Upper lobe of left lung (tissue), 6 donors: ENCODE data around the gene CEACAM20. TPM values are rescaled to one million over a fixed set of nuclear protein-coding genes. Genes with fewer than 3 reads are reported as not detected.
A peak's percentile ranks its signal among the peaks of the same experiment; 100 is the strongest.

Experiments used
- ATAC-seq, 2 donors: fragments of 200-7000 bp; cut with Tn5 transposase; one replicate each; pipeline ENCODE4 v1.9.1; 2022; ENCODE audit warnings: mild to moderate bottlenecking in 2 of 2, moderate library complexity in 2 of 2; ENCODE audit not compliant: low FRiP score in 2 of 2
- DNase-seq, 2 donors: peaks; one replicate each; pipeline ENCODE4 v3.0.0-alpha.2; 2019 to 2020
- H3K27ac ChIP-seq, 4 donors: fragments of 200-600 bp; sonication (generic); one replicate each; pipeline ENCODE4 v1.5.1; 2016 to 2019
- H3K27me3 ChIP-seq, 4 donors: fragments of 200-600 bp; sonication (generic); one replicate each; pipeline ENCODE4 v1.5.1; 2017 to 2019
- H3K36me3 ChIP-seq, 4 donors: fragments of 200-600 bp; sonication (generic); one replicate each; pipeline ENCODE4 v1.5.1; 2016 to 2019
- H3K4me1 ChIP-seq, 4 donors: fragments of 200-600 bp; sonication (generic); one replicate each; pipeline ENCODE4 v1.5.1; 2018 to 2019
- H3K4me3 ChIP-seq, 4 donors: fragments of 200-600 bp; sonication (generic); one replicate each; pipeline ENCODE4 v1.5.1; 2017 to 2019; ENCODE audit warnings: mild to moderate bottlenecking in 2 of 4, moderate library complexity in 1 of 4
- H3K9me3 ChIP-seq, 4 donors: fragments of 200-600 bp; sonication (generic); one replicate each; pipeline ENCODE4 v1.5.1; 2018 to 2019
- EP300 ChIP-seq, 4 donors: sonication (generic); formaldehyde crosslinking; IDR thresholded peaks; one replicate each; pipeline ENCODE4 v1.5.1; 2017; ENCODE audit warnings: antibody characterized with exemption in 4 of 4, control low read depth in 2 of 4
- POLR2A ChIP-seq, 4 donors: fragments of 450-650 bp; IDR thresholded peaks; one replicate each; pipeline ENCODE4 v1.5.1; 2016 to 2017; ENCODE audit warnings: antibody characterized with exemption in 4 of 4, mild to moderate bottlenecking in 2 of 4
- POLR2AphosphoS5 ChIP-seq, 2 donors: sonication (generic); formaldehyde crosslinking; IDR thresholded peaks; one replicate each; pipeline ENCODE4 v1.5.1; 2017; ENCODE audit warnings: antibody characterized with exemption in 2 of 2
- WGBS, 2 donors: methylation state at CpG; one replicate each; pipeline ENCODE4 v1.1.5; 2017 to 2018; 5-methylcytosine and 5-hydroxymethylcytosine counted together
- total RNA-seq, 6 donors: library from RNA; depleted of rRNA in 4 of 6; stranded (reverse); fragments of >200 nt in 4 of 6; gene quantifications; one replicate each; pipeline versions ENCODE4 v1.1.0 to v1.2.1, GENCODE V29; 2016 to 2021
- TF ChIP-seq, protein P1 (sequence below), 6 experiments: fragments of 450-650 bp in 4 of 6; fragments of 200-600 bp in 2 of 6; sonication (generic) in 2 of 6; IDR thresholded peaks; one replicate each; pipeline ENCODE4 v1.5.1; 2016 to 2019; ENCODE audit warnings: antibody characterized with exemption in 6 of 6
- donor health status: DM: no; HTN: no; CAD: no; lungs with moderate emphysema.
- donor health status: DM: no; HTN: yes; CAD: no; lungs with severe emphysema.

The CEACAM20 gene
- total RNA-seq, 6 donors from 2014 or later: not detected

DNA sequence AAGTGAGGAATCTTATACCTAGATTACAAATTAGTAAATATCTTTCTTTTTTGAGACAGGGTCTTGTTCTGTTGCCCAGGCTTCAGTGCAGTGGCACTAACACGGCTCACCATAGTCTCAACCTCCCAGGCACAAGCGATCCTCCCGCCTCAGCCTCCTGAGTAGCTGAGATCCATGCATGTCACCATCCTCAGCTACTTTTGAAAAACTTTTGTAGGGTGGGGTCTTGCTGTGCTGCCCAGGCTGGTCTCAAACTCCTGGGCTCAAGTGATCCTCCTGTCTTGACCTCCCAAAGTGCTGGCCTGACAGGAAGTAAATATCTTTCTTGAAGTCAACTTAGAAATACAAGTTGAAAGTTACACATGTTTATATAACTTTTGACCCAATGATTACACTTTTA is 20.0 kb upstream of the CEACAM20 start:
- Histone ChIP-seq H3K27me3 (no peaks in the 10 kb centered on the region), H3K9me3 (no peaks in the 10 kb centered on the region), H3K36me3 (no peaks in the 10 kb centered on the region), H3K27ac (no peak overlapping the region), H3K4me1 (no peaks in the 10 kb centered on the region), H3K4me3 (no peak overlapping the region)
- TF ChIP-seq POLR2AphosphoS5 (IDR thresholded peaks at IDR 0.05) (no peak), POLR2A (IDR thresholded peaks at IDR 0.05) (no peak), EP300 (IDR thresholded peaks at IDR 0.05) (no peak)
- TF ChIP-seq, protein P1, sequence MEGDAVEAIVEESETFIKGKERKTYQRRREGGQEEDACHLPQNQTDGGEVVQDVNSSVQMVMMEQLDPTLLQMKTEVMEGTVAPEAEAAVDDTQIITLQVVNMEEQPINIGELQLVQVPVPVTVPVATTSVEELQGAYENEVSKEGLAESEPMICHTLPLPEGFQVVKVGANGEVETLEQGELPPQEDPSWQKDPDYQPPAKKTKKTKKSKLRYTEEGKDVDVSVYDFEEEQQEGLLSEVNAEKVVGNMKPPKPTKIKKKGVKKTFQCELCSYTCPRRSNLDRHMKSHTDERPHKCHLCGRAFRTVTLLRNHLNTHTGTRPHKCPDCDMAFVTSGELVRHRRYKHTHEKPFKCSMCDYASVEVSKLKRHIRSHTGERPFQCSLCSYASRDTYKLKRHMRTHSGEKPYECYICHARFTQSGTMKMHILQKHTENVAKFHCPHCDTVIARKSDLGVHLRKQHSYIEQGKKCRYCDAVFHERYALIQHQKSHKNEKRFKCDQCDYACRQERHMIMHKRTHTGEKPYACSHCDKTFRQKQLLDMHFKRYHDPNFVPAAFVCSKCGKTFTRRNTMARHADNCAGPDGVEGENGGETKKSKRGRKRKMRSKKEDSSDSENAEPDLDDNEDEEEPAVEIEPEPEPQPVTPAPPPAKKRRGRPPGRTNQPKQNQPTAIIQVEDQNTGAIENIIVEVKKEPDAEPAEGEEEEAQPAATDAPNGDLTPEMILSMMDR (IDR thresholded peaks at IDR 0.05): no peak
- DNase-seq (no peak), ATAC-seq (no peak)
- 89 to 100% methylated on average over 3 of the region's 3 CpGs for whole genome bisulfite sequencing, 2 donors

DNA sequence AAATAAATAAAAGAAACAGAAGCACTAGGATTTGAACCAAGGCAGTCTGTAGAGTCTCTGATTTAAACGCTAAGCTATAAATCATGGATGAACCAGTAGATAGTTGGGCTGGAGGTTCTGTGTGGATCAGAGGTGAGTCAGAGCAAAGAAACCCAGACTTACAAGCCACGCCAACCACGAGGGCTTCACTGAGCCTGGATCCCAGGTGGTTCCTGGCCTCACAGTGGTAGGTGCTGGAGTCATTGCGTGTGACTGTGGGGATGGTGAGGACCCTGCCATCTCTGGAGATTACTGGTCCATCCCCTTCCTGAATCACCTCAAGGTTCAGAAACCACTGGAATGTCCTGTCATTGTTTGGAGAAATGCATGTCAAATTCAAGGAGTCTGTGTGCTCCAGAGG is 19.3 kb upstream of the CEACAM20 start:
- Histone ChIP-seq H3K4me3 (no peak overlapping the region), H3K36me3 (no peaks in the 10 kb centered on the region), H3K27ac (no peak overlapping the region), H3K27me3 (no peaks in the 10 kb centered on the region), H3K4me1 (no peaks in the 10 kb centered on the region), H3K9me3 (no peaks in the 10 kb centered on the region)
- WGBS, 2 donors: 80 to 90% methylated on average over 4 of the region's 4 CpGs
- TF ChIP-seq EP300 (IDR thresholded peaks at IDR 0.05): no peak
- TF ChIP-seq POLR2AphosphoS5 (IDR thresholded peaks at IDR 0.05): no peak
- no peak for TF ChIP-seq POLR2A (IDR thresholded peaks at IDR 0.05)
- TF ChIP-seq, protein P1 (IDR thresholded peaks at IDR 0.05): no peak
- ATAC-seq (no peak), DNase-seq (no peak)

DNA sequence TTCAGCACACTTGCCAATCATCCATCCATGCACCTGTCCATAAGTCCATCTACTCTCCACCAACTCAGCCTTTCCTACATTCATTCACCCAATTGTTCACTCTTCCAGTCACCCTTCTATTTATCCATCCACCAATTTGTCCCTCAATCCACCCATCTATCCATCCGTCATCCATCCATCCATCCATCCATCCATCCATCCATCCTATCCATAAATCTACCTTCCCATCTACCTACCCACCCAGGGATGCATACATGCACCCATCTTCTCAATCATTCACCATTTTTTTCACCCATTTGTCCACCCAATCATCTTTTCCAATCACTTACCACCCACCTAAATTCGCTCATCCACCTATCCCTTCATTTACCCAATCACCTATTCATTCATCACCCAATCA is 14.6 kb upstream of the CEACAM20 start:
- TF ChIP-seq POLR2A (IDR thresholded peaks at IDR 0.05) (no peak), EP300 (IDR thresholded peaks at IDR 0.05) (no peak)
- Histone ChIP-seq H3K36me3 (no peaks in the 10 kb centered on the region), H3K27ac (no peak overlapping the region), H3K9me3 (no peaks in the 10 kb centered on the region), H3K4me3 (no peak overlapping the region), H3K4me1 (no peaks in the 10 kb centered on the region), H3K27me3 (no peaks in the 10 kb centered on the region)
- WGBS, 2 donors: 65 to 68% methylated on average over 2 of the region's 2 CpGs
- ATAC-seq (no peak), DNase-seq (no peak)

DNA sequence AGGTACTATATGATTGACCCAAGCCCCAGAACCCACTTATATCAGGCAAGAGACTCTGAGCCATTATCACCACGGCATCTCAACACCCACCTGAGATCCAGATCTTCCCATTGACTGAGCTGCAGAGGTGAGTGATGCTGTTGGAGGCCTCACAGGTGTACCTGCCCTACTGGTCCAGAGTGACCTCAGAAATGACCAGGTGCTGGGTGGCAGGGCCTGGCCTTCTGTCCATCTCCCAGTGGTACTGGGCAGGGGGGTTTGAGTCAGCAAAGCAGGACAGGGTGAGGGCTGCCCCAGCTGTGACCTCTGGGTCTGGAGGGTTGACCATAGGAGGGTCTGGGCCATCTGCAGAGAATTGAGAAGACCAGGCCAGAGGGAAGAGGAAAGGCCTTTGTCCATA is 13.2 kb upstream of the CEACAM20 start:
- Histone ChIP-seq H3K9me3 (no peaks in the 10 kb centered on the region), H3K4me1 (no peaks in the 10 kb centered on the region), H3K27ac (no peak overlapping the region), H3K27me3 (no peaks in the 10 kb centered on the region), H3K36me3 (no peaks in the 10 kb centered on the region), H3K4me3 (no peak overlapping the region)
- WGBS, 2 donors: 0% methylated on average over 1 of the region's 1 CpG; no CpG with 5 or more reads in 1 of the 2 donors
- ATAC-seq (peak in 1 of 2 donors; percentile 16), DNase-seq (no peak)
- no peak for TF ChIP-seq POLR2A (IDR thresholded peaks at IDR 0.05)
- no peak for TF ChIP-seq EP300 (IDR thresholded peaks at IDR 0.05)
- TF ChIP-seq, protein P1 (IDR thresholded peaks at IDR 0.05): no peak
- no peak for TF ChIP-seq POLR2AphosphoS5 (IDR thresholded peaks at IDR 0.05)

DNA sequence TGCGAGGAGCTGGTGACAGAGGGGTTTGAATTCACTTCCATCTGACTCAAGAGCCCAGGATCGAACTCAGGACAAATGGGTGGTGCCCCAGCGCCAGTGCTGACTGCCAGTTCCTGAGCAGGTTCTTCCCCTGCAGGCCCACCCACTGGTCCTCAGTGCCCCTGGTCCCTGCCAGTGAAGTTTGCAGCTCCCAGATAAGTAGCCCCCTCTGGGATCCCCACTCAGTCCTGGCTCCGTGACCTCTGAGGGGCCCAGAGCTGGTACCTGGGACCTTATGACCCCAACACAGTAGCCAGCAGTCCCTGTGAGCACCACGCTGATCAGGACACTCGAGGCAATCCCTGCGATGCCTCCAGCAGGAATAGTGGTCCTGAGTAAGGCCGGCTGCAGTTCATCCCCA is 11.3 kb upstream of the CEACAM20 start:
- WGBS, 2 donors: 75 to 78% methylated on average over 8 of the region's 8 CpGs
- Histone ChIP-seq H3K27me3 (no peaks in the 10 kb centered on the region), H3K4me3 (no peak overlapping the region), H3K4me1 (no peaks in the 10 kb centered on the region), H3K27ac (no peak overlapping the region), H3K9me3 (peaks cover 0 to under 1% (median 0%) of the 10 kb centered on the region in 4 donors), H3K36me3 (no peaks in the 10 kb centered on the region)
- no peak for TF ChIP-seq POLR2A (IDR thresholded peaks at IDR 0.05)
- TF ChIP-seq, protein P1 (IDR thresholded peaks at IDR 0.05): no peak
- no peak for TF ChIP-seq POLR2AphosphoS5 (IDR thresholded peaks at IDR 0.05)
- TF ChIP-seq EP300 (IDR thresholded peaks at IDR 0.05): no peak
- DNase-seq (no peak), ATAC-seq (no peak)
